ENCODE measurements around the gene ASCC1. TPM values are rescaled to one million over a fixed set of nuclear protein-coding genes. Genes with fewer than 3 reads are reported as not detected.

ASCC1 gene
- total and polyA plus RNA-seq, 2 of the 13 experiments (the other 11 are each of a cell fraction or from before 2014, with no cell fraction given): 21.6 to 30.1 TPM

DNA sequence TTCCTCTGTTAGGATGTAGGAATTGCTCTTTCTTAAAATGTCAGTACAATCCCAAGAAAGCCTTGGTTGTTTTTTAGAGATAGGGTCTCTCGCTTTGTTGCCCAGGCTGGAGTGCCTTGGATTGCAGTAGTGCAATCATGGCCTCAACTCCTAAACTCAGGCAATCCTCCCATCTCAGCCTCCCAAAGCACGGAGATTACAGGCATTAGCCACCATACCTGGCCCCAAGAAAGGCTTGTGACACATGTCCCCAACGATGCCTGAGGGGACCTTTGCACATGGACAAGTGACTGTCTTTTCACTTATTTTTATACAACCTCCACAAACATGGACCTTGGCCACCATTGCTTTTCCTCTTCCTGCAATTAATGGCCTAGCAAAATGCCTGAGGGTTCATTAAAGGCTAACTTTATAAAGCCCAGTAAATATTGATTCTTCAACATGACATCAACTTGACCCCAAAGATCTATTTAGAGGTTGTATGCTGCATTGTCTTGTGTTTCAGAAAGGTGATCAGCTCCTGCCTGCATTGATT, 117.7 kb downstream of the ASCC1 start (continued):
- TF ChIP-seq, protein P1, sequence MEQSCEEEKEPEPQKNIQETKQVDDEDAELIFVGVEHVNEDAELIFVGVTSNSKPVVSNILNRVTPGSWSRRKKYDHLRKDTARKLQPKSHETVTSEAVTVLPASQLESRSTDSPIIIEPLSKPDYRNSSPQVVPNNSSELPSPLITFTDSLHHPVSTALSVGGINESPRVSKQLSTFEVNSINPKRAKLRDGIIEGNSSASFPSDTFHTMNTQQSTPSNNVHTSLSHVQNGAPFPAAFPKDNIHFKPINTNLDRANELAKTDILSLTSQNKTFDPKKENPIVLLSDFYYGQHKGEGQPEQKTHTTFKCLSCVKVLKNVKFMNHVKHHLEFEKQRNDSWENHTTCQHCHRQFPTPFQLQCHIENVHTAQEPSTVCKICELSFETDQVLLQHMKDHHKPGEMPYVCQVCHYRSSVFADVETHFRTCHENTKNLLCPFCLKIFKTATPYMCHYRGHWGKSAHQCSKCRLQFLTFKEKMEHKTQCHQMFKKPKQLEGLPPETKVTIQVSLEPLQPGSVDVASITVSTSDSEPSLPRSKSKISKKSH (CRISPR knock-in tag; IDR thresholded peaks at IDR 0.05; ENCODE audit: borderline replicate concordance): no peak
- TF ChIP-seq ZBTB1 (CRISPR knock-in tag; IDR thresholded peaks at IDR 0.05; ENCODE audit: borderline replicate concordance) (no peak), RBAK (CRISPR knock-in tag; IDR thresholded peaks at IDR 0.05) (peak; percentile 25; the same call in 1 of the 2 replicates), SALL2 (CRISPR knock-in tag; IDR thresholded peaks at IDR 0.05) (peak; percentile 58; the same call in 1 of the 2 replicates), SNAPC2 (CRISPR knock-in tag; IDR thresholded peaks at IDR 0.05) (no peak), KLF15 (CRISPR knock-in tag; IDR thresholded peaks at IDR 0.05; ENCODE audit: borderline replicate concordance) (no peak), ZNF883 (CRISPR knock-in tag; IDR thresholded peaks at IDR 0.05; ENCODE audit: not compliant biosample characterization) (no peak), KAT7 (CRISPR knock-in tag; IDR thresholded peaks at IDR 0.05; ENCODE audit: borderline replicate concordance) (0 out of 2 replicates have a peak, but pooled peaks have one; percentile 27), ZNF7 (CRISPR knock-in tag; IDR thresholded peaks at IDR 0.05) (no peak), ZNF703 (CRISPR knock-in tag; IDR thresholded peaks at IDR 0.05; ENCODE audit: borderline replicate concordance) (peak; percentile 39; the same call in 1 of the 2 replicates), NFRKB (IDR thresholded peaks at IDR 0.05) (no peak), RFX3 (CRISPR knock-in tag; IDR thresholded peaks at IDR 0.05) (no peak)
- TF ChIP-seq, protein P2, sequence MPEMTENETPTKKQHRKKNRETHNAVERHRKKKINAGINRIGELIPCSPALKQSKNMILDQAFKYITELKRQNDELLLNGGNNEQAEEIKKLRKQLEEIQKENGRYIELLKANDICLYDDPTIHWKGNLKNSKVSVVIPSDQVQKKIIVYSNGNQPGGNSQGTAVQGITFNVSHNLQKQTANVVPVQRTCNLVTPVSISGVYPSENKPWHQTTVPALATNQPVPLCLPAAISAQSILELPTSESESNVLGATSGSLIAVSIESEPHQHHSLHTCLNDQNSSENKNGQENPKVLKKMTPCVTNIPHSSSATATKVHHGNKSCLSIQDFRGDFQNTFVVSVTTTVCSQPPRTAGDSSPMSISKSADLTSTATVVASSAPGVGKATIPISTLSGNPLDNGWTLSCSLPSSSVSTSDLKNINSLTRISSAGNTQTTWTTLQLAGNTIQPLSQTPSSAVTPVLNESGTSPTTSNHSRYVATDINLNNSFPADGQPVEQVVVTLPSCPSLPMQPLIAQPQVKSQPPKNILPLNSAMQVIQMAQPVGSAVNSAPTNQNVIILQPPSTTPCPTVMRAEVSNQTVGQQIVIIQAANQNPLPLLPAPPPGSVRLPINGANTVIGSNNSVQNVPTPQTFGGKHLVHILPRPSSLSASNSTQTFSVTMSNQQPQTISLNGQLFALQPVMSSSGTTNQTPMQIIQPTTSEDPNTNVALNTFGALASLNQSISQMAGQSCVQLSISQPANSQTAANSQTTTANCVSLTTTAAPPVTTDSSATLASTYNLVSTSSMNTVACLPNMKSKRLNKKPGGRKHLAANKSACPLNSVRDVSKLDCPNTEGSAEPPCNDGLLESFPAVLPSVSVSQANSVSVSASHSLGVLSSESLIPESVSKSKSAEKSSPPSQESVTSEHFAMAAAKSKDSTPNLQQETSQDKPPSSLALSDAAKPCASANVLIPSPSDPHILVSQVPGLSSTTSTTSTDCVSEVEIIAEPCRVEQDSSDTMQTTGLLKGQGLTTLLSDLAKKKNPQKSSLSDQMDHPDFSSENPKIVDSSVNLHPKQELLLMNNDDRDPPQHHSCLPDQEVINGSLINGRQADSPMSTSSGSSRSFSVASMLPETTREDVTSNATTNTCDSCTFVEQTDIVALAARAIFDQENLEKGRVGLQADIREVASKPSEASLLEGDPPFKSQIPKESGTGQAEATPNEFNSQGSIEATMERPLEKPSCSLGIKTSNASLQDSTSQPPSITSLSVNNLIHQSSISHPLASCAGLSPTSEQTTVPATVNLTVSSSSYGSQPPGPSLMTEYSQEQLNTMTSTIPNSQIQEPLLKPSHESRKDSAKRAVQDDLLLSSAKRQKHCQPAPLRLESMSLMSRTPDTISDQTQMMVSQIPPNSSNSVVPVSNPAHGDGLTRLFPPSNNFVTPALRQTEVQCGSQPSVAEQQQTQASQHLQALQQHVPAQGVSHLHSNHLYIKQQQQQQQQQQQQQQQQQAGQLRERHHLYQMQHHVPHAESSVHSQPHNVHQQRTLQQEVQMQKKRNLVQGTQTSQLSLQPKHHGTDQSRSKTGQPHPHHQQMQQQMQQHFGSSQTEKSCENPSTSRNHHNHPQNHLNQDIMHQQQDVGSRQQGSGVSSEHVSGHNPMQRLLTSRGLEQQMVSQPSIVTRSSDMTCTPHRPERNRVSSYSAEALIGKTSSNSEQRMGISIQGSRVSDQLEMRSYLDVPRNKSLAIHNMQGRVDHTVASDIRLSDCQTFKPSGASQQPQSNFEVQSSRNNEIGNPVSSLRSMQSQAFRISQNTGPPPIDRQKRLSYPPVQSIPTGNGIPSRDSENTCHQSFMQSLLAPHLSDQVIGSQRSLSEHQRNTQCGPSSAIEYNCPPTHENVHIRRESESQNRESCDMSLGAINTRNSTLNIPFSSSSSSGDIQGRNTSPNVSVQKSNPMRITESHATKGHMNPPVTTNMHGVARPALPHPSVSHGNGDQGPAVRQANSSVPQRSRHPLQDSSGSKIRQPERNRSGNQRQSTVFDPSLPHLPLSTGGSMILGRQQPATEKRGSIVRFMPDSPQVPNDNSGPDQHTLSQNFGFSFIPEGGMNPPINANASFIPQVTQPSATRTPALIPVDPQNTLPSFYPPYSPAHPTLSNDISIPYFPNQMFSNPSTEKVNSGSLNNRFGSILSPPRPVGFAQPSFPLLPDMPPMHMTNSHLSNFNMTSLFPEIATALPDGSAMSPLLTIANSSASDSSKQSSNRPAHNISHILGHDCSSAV (CRISPR knock-in tag; IDR thresholded peaks at IDR 0.05; ENCODE audit: borderline replicate concordance): no peak
- TF ChIP-seq, protein P3, sequence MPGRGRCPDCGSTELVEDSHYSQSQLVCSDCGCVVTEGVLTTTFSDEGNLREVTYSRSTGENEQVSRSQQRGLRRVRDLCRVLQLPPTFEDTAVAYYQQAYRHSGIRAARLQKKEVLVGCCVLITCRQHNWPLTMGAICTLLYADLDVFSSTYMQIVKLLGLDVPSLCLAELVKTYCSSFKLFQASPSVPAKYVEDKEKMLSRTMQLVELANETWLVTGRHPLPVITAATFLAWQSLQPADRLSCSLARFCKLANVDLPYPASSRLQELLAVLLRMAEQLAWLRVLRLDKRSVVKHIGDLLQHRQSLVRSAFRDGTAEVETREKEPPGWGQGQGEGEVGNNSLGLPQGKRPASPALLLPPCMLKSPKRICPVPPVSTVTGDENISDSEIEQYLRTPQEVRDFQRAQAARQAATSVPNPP (CRISPR knock-in tag; IDR thresholded peaks at IDR 0.05): no peak
- TF ChIP-seq, protein P4, sequence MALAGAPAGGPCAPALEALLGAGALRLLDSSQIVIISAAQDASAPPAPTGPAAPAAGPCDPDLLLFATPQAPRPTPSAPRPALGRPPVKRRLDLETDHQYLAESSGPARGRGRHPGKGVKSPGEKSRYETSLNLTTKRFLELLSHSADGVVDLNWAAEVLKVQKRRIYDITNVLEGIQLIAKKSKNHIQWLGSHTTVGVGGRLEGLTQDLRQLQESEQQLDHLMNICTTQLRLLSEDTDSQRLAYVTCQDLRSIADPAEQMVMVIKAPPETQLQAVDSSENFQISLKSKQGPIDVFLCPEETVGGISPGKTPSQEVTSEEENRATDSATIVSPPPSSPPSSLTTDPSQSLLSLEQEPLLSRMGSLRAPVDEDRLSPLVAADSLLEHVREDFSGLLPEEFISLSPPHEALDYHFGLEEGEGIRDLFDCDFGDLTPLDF (CRISPR knock-in tag; IDR thresholded peaks at IDR 0.05): no peak
- TF ChIP-seq, protein P5, sequence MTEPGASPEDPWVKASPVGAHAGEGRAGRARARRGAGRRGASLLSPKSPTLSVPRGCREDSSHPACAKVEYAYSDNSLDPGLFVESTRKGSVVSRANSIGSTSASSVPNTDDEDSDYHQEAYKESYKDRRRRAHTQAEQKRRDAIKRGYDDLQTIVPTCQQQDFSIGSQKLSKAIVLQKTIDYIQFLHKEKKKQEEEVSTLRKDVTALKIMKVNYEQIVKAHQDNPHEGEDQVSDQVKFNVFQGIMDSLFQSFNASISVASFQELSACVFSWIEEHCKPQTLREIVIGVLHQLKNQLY (CRISPR knock-in tag; IDR thresholded peaks at IDR 0.05): peak; percentile 85; the same call in 1 of the 2 replicates

Measured in HepG2 (cell line).